B cell (primary cell): ENCODE results near the gene TRABD2A. TPM values are rescaled to one million over a fixed set of nuclear protein-coding genes. Genes with fewer than 3 reads are reported as not detected.

Source experiments
- ATAC-seq: fragments of 200-7000 bp; cut with Tn5 transposase; one replicate; pipeline ENCODE4 v1.10.0; 2021; ENCODE audit warnings: low read depth, mild to moderate bottlenecking, moderate number of reproducible peaks, moderate library complexity
- CTCF ChIA-PET: fragments of 350-600 bp; sonication (Branson Sonifier 250); formaldehyde crosslinking; loops from one replicate; lab custom pipeline; 2021; ENCODE audit warnings: antibody characterized with exemption, inconsistent platforms; lab: Charles Lee
- POLR2A ChIA-PET: fragments of 350-600 bp; sonication (Branson Sonifier 250); formaldehyde crosslinking; loops from one replicate; lab custom pipeline; 2021; ENCODE audit warnings: antibody characterized with exemption; lab: Charles Lee
- DNase-seq: peaks from one replicate; pipeline ENCODE4 v3.0.0; 2013
- H2AFZ ChIP-seq: 2 replicates; pipeline ENCODE4 v1.6.1; 2012; ENCODE audit warnings: mild to moderate bottlenecking, low read depth, low read length; ENCODE audit not compliant: insufficient read depth, poor library complexity, severe bottlenecking
- H3K27ac ChIP-seq, 2 donors: 1 replicate in 1 of 2; 2 replicates in 1 of 2; pipeline ENCODE4 v1.5.1; 2012 to 2013; ENCODE audit warnings: low read length in 2 of 2, mild to moderate bottlenecking in 2 of 2, moderate library complexity in 1 of 2
- H3K27me3 ChIP-seq, 4 experiments: fragments of 200-600 bp in 1 of 4; sonication (generic) in 1 of 4; replicated peaks in 1 of 4; 1 replicate in 2 of 4; 2 replicates in 2 of 4; pipeline versions ENCODE4 v1.6.1 to v1.7.0; 2013 to 2016; ENCODE audit warnings: low read length in 3 of 4, mild to moderate bottlenecking in 2 of 4, mixed read lengths in 1 of 4, moderate library complexity in 1 of 4; ENCODE audit not compliant: insufficient read depth in 4 of 4, control insufficient read depth in 3 of 4; ENCODE audit errors: control extremely low read depth in 1 of 4
- H3K36me3 ChIP-seq, 2 experiments: replicated peaks in 1 of 2; 1 replicate in 1 of 2; 2 replicates in 1 of 2; pipeline versions ENCODE4 v1.6.1 to v1.7.1; 2013; ENCODE audit warnings: low read length in 1 of 2; ENCODE audit not compliant: insufficient read depth in 2 of 2, control insufficient read depth in 1 of 2; ENCODE audit errors: control extremely low read depth in 1 of 2, extremely low read depth in 1 of 2
- H3K4me1 ChIP-seq, 2 donors: fragments of 200-600 bp in 1 of 2; sonication (generic) in 1 of 2; 1 replicate in 1 of 2; 2 replicates in 1 of 2; pipeline versions ENCODE4 v1.5.1 to v1.6.1; 2013 to 2017; ENCODE audit warnings: low read length in 2 of 2; ENCODE audit not compliant: control insufficient read depth in 2 of 2, insufficient read depth in 2 of 2
- H3K4me2 ChIP-seq: replicated peaks from 2 replicates; pipeline ENCODE3; 2012; ENCODE audit warnings: mild to moderate bottlenecking, low read depth, low read length; ENCODE audit not compliant: poor library complexity, severe bottlenecking
- H3K4me3 ChIP-seq, 5 experiments: fragments of 200-600 bp in 1 of 5; sonication (generic) in 1 of 5; 1 replicate in 3 of 5; 2 replicates in 2 of 5; pipeline versions ENCODE4 v1.5.1 to v1.7.0; 2011 to 2016; ENCODE audit warnings: low read length in 4 of 5, mild to moderate bottlenecking in 4 of 5, low read depth in 2 of 5, control low read depth in 1 of 5, moderate library complexity in 1 of 5; ENCODE audit not compliant: insufficient read depth in 1 of 5; ENCODE audit errors: control extremely low read depth in 1 of 5, extremely low read depth in 1 of 5
- H3K79me2 ChIP-seq: fragments of 200-600 bp; sonication (generic); one replicate; pipeline ENCODE4 v1.6.0; 2016; ENCODE audit warnings: low read length; ENCODE audit not compliant: control insufficient read depth, insufficient read depth
- H3K9ac ChIP-seq: fragments of 200-600 bp; sonication (generic); 2 replicates; pipeline ENCODE4 v1.6.1; 2017; ENCODE audit warnings: mild to moderate bottlenecking, low read length, moderate library complexity
- H3K9me3 ChIP-seq, 3 donors: one replicate each; pipeline versions ENCODE4 v1.6.1 to v1.7.1; 2013; ENCODE audit warnings: low read length in 2 of 3; ENCODE audit not compliant: control insufficient read depth in 2 of 3, insufficient read depth in 1 of 3; ENCODE audit errors: control extremely low read depth in 1 of 3
- H4K20me1 ChIP-seq: 2 replicates; pipeline ENCODE4 v1.6.0; 2012; ENCODE audit warnings: mild to moderate bottlenecking, low read length; ENCODE audit not compliant: insufficient read depth, control insufficient read depth, poor library complexity, severe bottlenecking
- H3K27ac Mint-ChIP-seq: one replicate; pipeline ENCODE4 v1.8.0; 2021; ENCODE audit warnings: mixed read lengths
- H3K27me3 Mint-ChIP-seq: one replicate; pipeline ENCODE4 v1.8.0; 2021; ENCODE audit warnings: mixed read lengths
- H3K4me1 Mint-ChIP-seq: one replicate; pipeline ENCODE4 v1.8.0; 2021; ENCODE audit warnings: mixed read lengths
- H3K4me3 Mint-ChIP-seq: one replicate; pipeline ENCODE4 v1.8.0; 2021; ENCODE audit warnings: mixed read lengths
- H3K9me3 Mint-ChIP-seq: one replicate; pipeline ENCODE4 v1.8.0; 2022; ENCODE audit warnings: mixed read lengths; ENCODE audit not compliant: insufficient read depth
- EZH2 ChIP-seq: IDR thresholded peaks from 2 replicates; pipeline ENCODE4 v1.6.1; 2012; ENCODE audit warnings: borderline replicate concordance, low read depth, mild to moderate bottlenecking, moderate library complexity, low read length; ENCODE audit not compliant: insufficient read depth, poor library complexity, severe bottlenecking
- WGBS: methylation state at CpG from one replicate; pipeline ENCODE4 v1.1.5; 2013; ENCODE audit warnings: missing lambda C conversion rate; ENCODE audit not compliant: insufficient coverage; 5-methylcytosine and 5-hydroxymethylcytosine counted together
- intact Hi-C: fragments of 100-400 bp; cut with micrococcal nuclease; formaldehyde crosslinking; loops from one replicate; pipeline ENCODE4 v1.10.0; 2022
- polyA plus RNA-seq: library from polyadenylated mRNA; depleted of rRNA; stranded (reverse); fragments of >200 nt; gene quantifications from 2 replicates; pipeline ENCODE4 v1.2.3, GENCODE V29; 2012
- total RNA-seq, 2 donors: library from RNA; stranded (reverse); fragments of 120-200 nt in 1 of 2; gene quantifications; 1 replicate in 1 of 2; 2 replicates in 1 of 2; pipeline versions ENCODE4 v1.2.3 to v1.2.4, GENCODE V29; 2013 to 2022
- TF ChIP-seq, protein P1 (sequence below): fragments of 200-600 bp; IDR thresholded peaks from one replicate; pipeline ENCODE4 v1.8.0; 2022; ENCODE audit warnings: antibody characterized with exemption, mild to moderate bottlenecking

Gene TRABD2A
- total and polyA plus RNA-seq, 2 donors (not counting 1 experiment from before 2014, with no cell fraction given): 10.1 to 11.3 TPM

DNA sequence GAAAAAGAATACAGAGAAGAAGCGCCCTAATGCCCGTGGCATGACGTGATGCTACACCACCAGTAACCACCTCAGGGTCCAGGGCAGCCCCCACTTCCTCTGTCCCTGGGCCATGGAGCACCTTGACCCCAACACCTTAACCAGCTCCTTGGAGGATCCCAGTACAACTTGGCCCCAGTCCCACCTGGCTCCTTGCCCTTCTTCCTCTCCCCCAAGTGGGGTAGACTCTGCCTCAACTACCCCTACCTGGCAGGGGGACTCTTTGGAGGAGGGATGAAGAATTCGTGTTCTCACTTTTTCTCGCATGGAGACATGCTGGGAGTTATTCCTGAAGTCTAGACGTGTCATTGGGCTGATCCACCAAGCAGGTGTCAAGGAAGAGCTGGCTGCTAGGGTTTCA is 18.9 kb downstream of the TRABD2A start:
- POLR2A ChIA-PET: no interaction called here
- no peak overlapping the region for H3K4me3 ChIP-seq

DNA sequence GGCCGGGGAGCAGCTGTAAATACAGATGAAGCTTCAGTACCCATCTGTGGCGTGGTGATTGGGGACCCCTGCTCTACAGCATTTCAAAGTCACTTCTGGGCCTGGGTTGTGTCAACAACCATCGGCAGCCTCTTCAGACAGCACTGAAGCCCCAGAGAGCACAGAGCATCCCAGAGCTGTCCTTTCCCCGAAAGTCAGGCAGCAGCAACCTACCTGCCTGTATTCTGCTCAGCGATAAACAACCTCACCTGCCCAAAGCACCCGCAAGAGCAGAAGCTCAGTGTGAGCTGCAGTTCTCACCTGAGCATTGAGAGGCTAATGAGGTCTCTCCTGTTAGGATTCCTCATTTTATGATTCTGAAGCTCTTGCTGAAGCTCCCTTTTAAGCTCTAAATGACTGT is 19.3 kb downstream of the TRABD2A start:
- no peaks in the 10 kb centered on the region for H3K9me3 Mint-ChIP-seq
- H3K4me1 Mint-ChIP-seq: peaks cover 28% of the 10 kb centered on the region
- Histone ChIP-seq H3K4me1 (peaks cover 14 to 16% of the 10 kb centered on the region in 2 donors), H3K36me3 (no peaks in the 10 kb centered on the region), H4K20me1 (peaks cover 9% of the 10 kb centered on the region), H2AFZ (no peak overlapping the region), H3K27me3 (no peaks in the 10 kb centered on the region), H3K9me3 (no peaks in the 10 kb centered on the region), H3K4me2 (no peak overlapping the region), H3K79me2 (peaks cover 69% of the 10 kb centered on the region), H3K4me3 (no peak overlapping the region), H3K9ac (no peak overlapping the region), H3K27ac (no peak overlapping the region)
- no peaks in the 10 kb centered on the region for H3K27me3 Mint-ChIP-seq
- H3K27ac Mint-ChIP-seq: no peak overlapping the region
- CTCF ChIA-PET: interaction anchor here (0.8 to 1.2 kb wide), 4 partner anchors 18 to 368 kb away, joined by 3 read pairs; no protein-coding TSS in a partner anchor
- ATAC-seq (no peak), DNase-seq (no peak)
- TF ChIP-seq EZH2: no peak
- TF ChIP-seq, protein P1, sequence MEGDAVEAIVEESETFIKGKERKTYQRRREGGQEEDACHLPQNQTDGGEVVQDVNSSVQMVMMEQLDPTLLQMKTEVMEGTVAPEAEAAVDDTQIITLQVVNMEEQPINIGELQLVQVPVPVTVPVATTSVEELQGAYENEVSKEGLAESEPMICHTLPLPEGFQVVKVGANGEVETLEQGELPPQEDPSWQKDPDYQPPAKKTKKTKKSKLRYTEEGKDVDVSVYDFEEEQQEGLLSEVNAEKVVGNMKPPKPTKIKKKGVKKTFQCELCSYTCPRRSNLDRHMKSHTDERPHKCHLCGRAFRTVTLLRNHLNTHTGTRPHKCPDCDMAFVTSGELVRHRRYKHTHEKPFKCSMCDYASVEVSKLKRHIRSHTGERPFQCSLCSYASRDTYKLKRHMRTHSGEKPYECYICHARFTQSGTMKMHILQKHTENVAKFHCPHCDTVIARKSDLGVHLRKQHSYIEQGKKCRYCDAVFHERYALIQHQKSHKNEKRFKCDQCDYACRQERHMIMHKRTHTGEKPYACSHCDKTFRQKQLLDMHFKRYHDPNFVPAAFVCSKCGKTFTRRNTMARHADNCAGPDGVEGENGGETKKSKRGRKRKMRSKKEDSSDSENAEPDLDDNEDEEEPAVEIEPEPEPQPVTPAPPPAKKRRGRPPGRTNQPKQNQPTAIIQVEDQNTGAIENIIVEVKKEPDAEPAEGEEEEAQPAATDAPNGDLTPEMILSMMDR: no peak
- intact Hi-C loops: no loop called here
- POLR2A ChIA-PET: no interaction called here
- 100% methylated on average over 4 of the region's 6 CpGs for WGBS
- no peak overlapping the region for H3K4me3 Mint-ChIP-seq

More for the DNA sequence above, 18.9 kb downstream of the TRABD2A start:
- Histone ChIP-seq H3K27ac (no peak overlapping the region), H4K20me1 (peaks cover 9% of the 10 kb centered on the region), H3K9ac (no peak overlapping the region), H3K4me2 (no peak overlapping the region), H3K79me2 (peaks cover 70% of the 10 kb centered on the region), H3K36me3 (no peaks in the 10 kb centered on the region), H3K9me3 (no peaks in the 10 kb centered on the region), H2AFZ (no peak overlapping the region), H3K4me1 (peaks cover 9 to 11% of the 10 kb centered on the region in 2 donors), H3K27me3 (no peaks in the 10 kb centered on the region)
- H3K4me1 Mint-ChIP-seq: peaks cover 23% of the 10 kb centered on the region
- no peaks in the 10 kb centered on the region for H3K27me3 Mint-ChIP-seq
- no peak overlapping the region for H3K4me3 Mint-ChIP-seq
- CTCF ChIA-PET: interaction anchor here (0.9 to 1.2 kb wide), 4 partner anchors 16 to 369 kb away, joined by 3 to 5 read pairs (median 3); no protein-coding TSS in a partner anchor
- DNase-seq: no peak
- WGBS: 91% methylated on average over 6 of the region's 6 CpGs
- no peaks in the 10 kb centered on the region for H3K9me3 Mint-ChIP-seq
- no peak for ATAC-seq
- TF ChIP-seq, protein P1: no peak
- no peak for TF ChIP-seq EZH2
- intact Hi-C loops: no loop called here
- no peak overlapping the region for H3K27ac Mint-ChIP-seq
